Mesenchymal stem cell (in vitro differentiated cells and primary cell): ENCODE data around the gene MS4A18.

Source experiments
- DNase-seq: peaks from one replicate; pipeline ENCODE4 v3.0.0-alpha.2; 2013
- H2AFZ ChIP-seq: one replicate; pipeline ENCODE4 v1.6.1; 2013; ENCODE audit warnings: low read depth, mild to moderate bottlenecking, control low read depth, inconsistent platforms, low read length, moderate library complexity
- H2AK5ac ChIP-seq: 2 replicates; pipeline ENCODE4 v1.6.1; 2013; ENCODE audit warnings: low read length, moderate library complexity, mild to moderate bottlenecking, inconsistent platforms; ENCODE audit not compliant: severe bottlenecking
- H2BK120ac ChIP-seq: one replicate; pipeline ENCODE4 v1.6.1; 2013; ENCODE audit warnings: low read depth, mild to moderate bottlenecking, inconsistent platforms, low read length, moderate library complexity
- H2BK12ac ChIP-seq, 2 experiments: one replicate each; pipeline ENCODE4 v1.6.1; 2013; ENCODE audit warnings: inconsistent platforms in 2 of 2, low read length in 2 of 2, mild to moderate bottlenecking in 2 of 2, moderate library complexity in 2 of 2, control low read depth in 1 of 2
- H2BK15ac ChIP-seq: one replicate; pipeline ENCODE4 v1.6.1; 2013; ENCODE audit warnings: mild to moderate bottlenecking, low read depth, inconsistent platforms; ENCODE audit not compliant: poor library complexity, severe bottlenecking
- H2BK5ac ChIP-seq: 2 replicates; pipeline ENCODE4 v1.6.1; 2013; ENCODE audit warnings: low read depth, mild to moderate bottlenecking, low read length, control low read depth, inconsistent platforms; ENCODE audit not compliant: poor library complexity, severe bottlenecking
- H3K14ac ChIP-seq, 2 experiments: one replicate each; pipeline ENCODE4 v1.6.1; 2013; ENCODE audit warnings: inconsistent platforms in 2 of 2, low read length in 2 of 2, control low read depth in 1 of 2, mild to moderate bottlenecking in 1 of 2, moderate library complexity in 1 of 2
- H3K18ac ChIP-seq, 2 experiments: one replicate each; pipeline ENCODE4 v1.6.1; 2013; ENCODE audit warnings: inconsistent platforms in 2 of 2, low read length in 2 of 2, control low read depth in 1 of 2, low read depth in 1 of 2, mild to moderate bottlenecking in 1 of 2
- H3K23ac ChIP-seq, 2 experiments: one replicate each; pipeline ENCODE4 v1.6.1; 2013; ENCODE audit warnings: inconsistent platforms in 2 of 2, low read length in 2 of 2, mild to moderate bottlenecking in 2 of 2, moderate library complexity in 2 of 2, control low read depth in 1 of 2
- H3K27ac ChIP-seq: 2 replicates; pipeline ENCODE4 v1.5.1; 2013; ENCODE audit warnings: mild to moderate bottlenecking, moderate library complexity, low read length, control low read depth, inconsistent platforms; ENCODE audit not compliant: poor library complexity, severe bottlenecking
- H3K27me3 ChIP-seq, 2 experiments: 2 replicates each; pipeline versions ENCODE4 v1.6.1 to v1.7.0; 2013; ENCODE audit warnings: low read length in 2 of 2, mild to moderate bottlenecking in 2 of 2, moderate library complexity in 2 of 2, control low read depth in 1 of 2, inconsistent platforms in 1 of 2; ENCODE audit not compliant: control insufficient read depth in 1 of 2, insufficient read depth in 1 of 2
- H3K36me3 ChIP-seq, 2 experiments: 2 replicates each; pipeline versions ENCODE4 v1.6.1 to v1.7.0; 2013; ENCODE audit warnings: low read length in 2 of 2, control low read depth in 1 of 2, inconsistent platforms in 1 of 2, low read depth in 1 of 2, mild to moderate bottlenecking in 1 of 2; ENCODE audit not compliant: insufficient read depth in 2 of 2, control insufficient read depth in 1 of 2
- H3K4ac ChIP-seq, 2 experiments: one replicate each; pipeline ENCODE4 v1.6.1; 2013; ENCODE audit warnings: inconsistent platforms in 2 of 2, low read length in 2 of 2, mild to moderate bottlenecking in 2 of 2, moderate library complexity in 2 of 2, control low read depth in 1 of 2, low read depth in 1 of 2
- H3K4me1 ChIP-seq: 2 replicates; pipeline ENCODE4 v1.6.1; 2013; ENCODE audit warnings: low read depth, low read length, control low read depth; ENCODE audit not compliant: control insufficient read depth, insufficient read depth
- H3K4me2 ChIP-seq: 2 replicates; pipeline ENCODE4 v1.6.1; 2013; ENCODE audit warnings: low read length, mild to moderate bottlenecking, inconsistent platforms; ENCODE audit not compliant: poor library complexity, severe bottlenecking
- H3K4me3 ChIP-seq, 2 experiments: 2 replicates each; pipeline versions ENCODE4 v1.5.1 to v1.7.0; 2013; ENCODE audit warnings: low read length in 2 of 2, mild to moderate bottlenecking in 2 of 2, control low read depth in 1 of 2, low read depth in 1 of 2; ENCODE audit not compliant: insufficient read depth in 1 of 2
- H3K79me1 ChIP-seq: replicated peaks from 2 replicates; pipeline ENCODE4 v1.6.1; 2013; ENCODE audit warnings: mild to moderate bottlenecking, control low read depth, low read length, inconsistent platforms; ENCODE audit not compliant: poor library complexity, severe bottlenecking
- H3K9ac ChIP-seq: 2 replicates; pipeline ENCODE4 v1.7.0; 2013; ENCODE audit warnings: mild to moderate bottlenecking, low read length, moderate library complexity
- H3K9me3 ChIP-seq: 2 replicates; pipeline ENCODE4 v1.7.0; 2013; ENCODE audit warnings: mild to moderate bottlenecking, low read length; ENCODE audit not compliant: control insufficient read depth
- H4K8ac ChIP-seq: one replicate; pipeline ENCODE4 v1.6.1; 2013; ENCODE audit warnings: inconsistent platforms, mild to moderate bottlenecking, low read length, moderate library complexity
- H4K91ac ChIP-seq: one replicate; pipeline ENCODE4 v1.6.1; 2013; ENCODE audit warnings: mild to moderate bottlenecking, low read length, inconsistent platforms
- WGBS: methylation state at CpG from one replicate; pipeline ENCODE4 v1.1.7; 2013; ENCODE audit warnings: mixed read lengths; 5-methylcytosine and 5-hydroxymethylcytosine counted together

MS4A18 gene

DNA sequence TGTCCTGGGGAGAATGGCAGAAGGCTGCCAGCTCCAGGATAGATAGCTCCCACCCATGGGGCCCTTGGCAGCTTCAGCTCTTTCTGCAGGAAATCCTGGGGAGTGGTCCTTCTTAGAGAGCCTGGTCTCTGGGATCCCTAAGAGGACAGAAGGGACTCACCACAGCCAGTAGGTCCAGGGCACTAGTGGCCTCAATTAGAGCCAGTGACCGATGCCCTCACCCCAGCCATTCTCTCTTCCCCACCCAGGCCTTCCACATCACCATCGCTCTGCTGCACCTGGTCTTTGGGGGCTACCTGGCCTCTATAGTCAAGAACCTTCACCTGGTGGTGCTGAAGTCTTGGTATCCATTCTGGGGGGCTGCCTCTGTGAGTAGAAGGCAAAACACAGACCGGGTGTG, 66.2 kb downstream of the MS4A18 start:
- H2BK120ac ChIP-seq = no peak overlapping the region
- 71% methylated on average over 3 of the region's 3 CpGs for WGBS
- H2AFZ ChIP-seq = no peak overlapping the region
- no peak overlapping the region for H3K4me3 ChIP-seq
- H3K4ac ChIP-seq = no peak overlapping the region
- no peak overlapping the region for H2BK15ac ChIP-seq
- H2BK12ac ChIP-seq = no peak overlapping the region
- H3K79me1 ChIP-seq = no peaks in the 10 kb centered on the region
- peaks cover 17% of the 10 kb centered on the region for H3K4me1 ChIP-seq
- H3K9me3 ChIP-seq = peaks cover 15% of the 10 kb centered on the region
- no peak overlapping the region for H4K91ac ChIP-seq
- no peak overlapping the region for H2AK5ac ChIP-seq
- no peak overlapping the region for H3K18ac ChIP-seq
- DNase-seq = no peak
- H4K8ac ChIP-seq = no peak overlapping the region
- H3K9ac ChIP-seq = no peak overlapping the region
- no peaks in the 10 kb centered on the region for H3K36me3 ChIP-seq
- no peak overlapping the region for H3K4me2 ChIP-seq
- peaks cover 25 to 49% of the 10 kb centered on the region in 2 experiments for H3K27me3 ChIP-seq
- H2BK5ac ChIP-seq = no peak overlapping the region
- H3K23ac ChIP-seq = no peak overlapping the region
- no peak overlapping the region for H3K27ac ChIP-seq
- H3K14ac ChIP-seq = no peak overlapping the region

DNA sequence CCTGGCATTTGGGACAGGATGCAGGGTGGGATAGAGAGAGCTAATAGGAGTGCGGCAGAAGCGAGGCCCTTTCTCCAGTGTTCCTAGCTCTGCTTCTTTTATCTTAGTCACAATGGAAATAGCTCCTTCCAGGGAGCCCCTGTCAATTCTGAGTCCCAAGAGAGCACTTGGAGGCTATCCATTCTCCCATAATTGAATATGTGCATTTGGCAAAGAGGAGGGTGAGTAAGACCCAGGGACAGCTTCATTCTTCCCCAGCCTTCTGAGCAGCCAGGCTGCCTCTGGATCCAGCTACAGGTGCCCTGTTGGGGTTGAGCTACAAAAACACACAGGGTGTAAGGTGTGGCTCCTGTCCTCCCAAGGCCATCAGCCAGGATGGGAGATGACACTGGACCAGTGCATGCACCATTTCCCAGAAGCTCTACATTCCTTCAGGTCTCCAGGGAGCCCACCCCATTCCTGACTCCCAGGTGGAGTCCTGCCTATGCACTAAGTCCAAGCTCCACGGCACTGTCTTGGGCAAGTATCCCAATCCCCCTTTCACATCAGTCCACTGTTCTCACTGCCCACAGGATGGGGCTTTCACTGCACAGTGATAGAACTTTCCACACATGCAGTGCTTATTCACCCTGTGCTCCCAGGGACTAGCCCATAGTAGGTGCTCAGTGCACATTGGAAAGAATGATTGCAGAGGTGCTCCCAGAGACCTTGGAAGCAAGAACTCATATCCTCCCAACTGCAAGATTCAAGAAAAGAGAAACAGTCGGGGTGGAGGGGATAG, 66.8 kb downstream of the MS4A18 start:
- H3K9me3 ChIP-seq = peaks cover 15% of the 10 kb centered on the region
- H2BK15ac ChIP-seq = no peak overlapping the region
- no peak overlapping the region for H3K4me3 ChIP-seq
- H4K8ac ChIP-seq = no peak overlapping the region
- H3K79me1 ChIP-seq = no peaks in the 10 kb centered on the region
- no peak overlapping the region for H2AK5ac ChIP-seq
- H3K27ac ChIP-seq = no peak overlapping the region
- WGBS = 79% methylated on average over 4 of the region's 4 CpGs
- no peak overlapping the region for H4K91ac ChIP-seq
- no peak overlapping the region for H3K14ac ChIP-seq
- no peak overlapping the region for H2BK5ac ChIP-seq
- no peaks in the 10 kb centered on the region for H3K36me3 ChIP-seq
- peaks cover 25 to 50% of the 10 kb centered on the region in 2 experiments for H3K27me3 ChIP-seq
- no peak overlapping the region for H3K4me2 ChIP-seq
- H3K23ac ChIP-seq = no peak overlapping the region
- no peak overlapping the region for H3K9ac ChIP-seq
- no peak for DNase-seq
- no peak overlapping the region for H3K4ac ChIP-seq
- no peak overlapping the region for H2AFZ ChIP-seq
- H2BK12ac ChIP-seq = no peak overlapping the region
- H3K4me1 ChIP-seq = peaks cover 11% of the 10 kb centered on the region
- H2BK120ac ChIP-seq = no peak overlapping the region
- H3K18ac ChIP-seq = no peak overlapping the region

DNA sequence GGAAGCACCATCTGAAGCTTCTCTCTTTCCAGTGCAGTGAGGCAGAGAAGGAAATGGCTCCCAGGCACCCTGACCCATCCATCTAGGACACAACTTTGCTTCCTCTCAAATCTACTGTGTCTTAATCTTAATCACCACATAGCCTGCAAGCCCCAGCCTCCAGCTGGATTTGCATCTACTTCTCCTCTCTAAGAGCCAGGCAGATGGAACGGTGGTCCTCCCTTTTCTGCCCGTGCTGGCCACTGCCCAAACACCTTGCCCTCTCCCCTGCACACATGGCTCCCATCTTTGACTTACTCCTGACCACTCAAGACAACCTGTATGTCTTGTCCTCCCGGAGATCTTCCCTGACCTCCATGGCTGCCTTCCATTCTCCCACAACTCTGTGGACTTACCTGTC, 68.0 kb downstream of the MS4A18 start:
- Histone ChIP-seq H2BK15ac (no peak overlapping the region), H2BK12ac (no peak overlapping the region), H3K4ac (no peak overlapping the region), H2AK5ac (no peak overlapping the region), H3K27me3 (peaks cover 27 to 57% of the 10 kb centered on the region in 2 experiments), H3K23ac (no peak overlapping the region), H3K36me3 (no peaks in the 10 kb centered on the region), H2AFZ (peak overlapping the region; percentile 10), H3K4me2 (no peak overlapping the region), H3K27ac (no peak overlapping the region), H2BK5ac (no peak overlapping the region), H3K4me1 (peaks cover 3% of the 10 kb centered on the region), H3K79me1 (no peaks in the 10 kb centered on the region), H3K4me3 (no peak overlapping the region), H3K9ac (no peak overlapping the region), H4K8ac (no peak overlapping the region), H3K18ac (no peak overlapping the region), H3K9me3 (peaks cover 19% of the 10 kb centered on the region), H4K91ac (no peak overlapping the region), H3K14ac (no peak overlapping the region), H2BK120ac (no peak overlapping the region)
- DNase-seq = no peak
- 69% methylated on average over 3 of the region's 3 CpGs for WGBS
